Uterus (tissue), 4 donors: ENCODE measurements around the gene ZNF407. TPM values are rescaled to one million over a fixed set of nuclear protein-coding genes. Genes with fewer than 3 reads are reported as not detected.

ENCODE experiments used
- DNase-seq, 2 donors: peaks; one replicate each; pipeline ENCODE4 v3.0.0-alpha.2; 2019 to 2020
- H3K27ac ChIP-seq, 2 donors: fragments of 200-600 bp; sonication (generic); 1 replicate in 1 of 2; 2 replicates in 1 of 2; pipeline ENCODE4 v1.5.1; 2016 to 2018
- H3K27me3 ChIP-seq, 2 donors: fragments of 200-600 bp; sonication (generic); one replicate each; pipeline ENCODE4 v1.5.1; 2018 to 2019; ENCODE audit warnings: control low read depth in 1 of 2
- H3K36me3 ChIP-seq, 2 donors: fragments of 200-600 bp; sonication (generic); one replicate each; pipeline ENCODE4 v1.5.1; 2019; ENCODE audit warnings: control low read depth in 1 of 2
- H3K4me1 ChIP-seq, 2 donors: fragments of 200-600 bp; sonication (generic); one replicate each; pipeline ENCODE4 v1.5.1; 2018 to 2019; ENCODE audit warnings: control low read depth in 1 of 2
- H3K4me3 ChIP-seq, 2 donors: fragments of 200-600 bp; sonication (generic); 1 replicate in 1 of 2; 2 replicates in 1 of 2; pipeline ENCODE4 v1.5.1; 2018 to 2019; ENCODE audit warnings: mild to moderate bottlenecking in 1 of 2
- H3K9me3 ChIP-seq, 2 donors: fragments of 200-600 bp; sonication (generic); one replicate each; pipeline ENCODE4 v1.5.1; 2019; ENCODE audit warnings: control low read depth in 1 of 2
- POLR2A ChIP-seq, 2 donors: fragments of 450-650 bp; IDR thresholded peaks; one replicate each; pipeline ENCODE4 v1.6.1; 2016; ENCODE audit warnings: antibody characterized with exemption in 2 of 2, mild to moderate bottlenecking in 1 of 2, moderate library complexity in 1 of 2
- intact Hi-C: fragments of 100-400 bp; cut with DNase I; formaldehyde crosslinking; loops from one replicate; pipeline ENCODE4 v1.15.1; 2023; ENCODE audit warnings: low total_unique reads
- total RNA-seq, 4 donors: library from RNA; depleted of rRNA in 3 of 4; stranded (reverse); fragments of >200 nt in 3 of 4; gene quantifications; one replicate each; pipeline versions ENCODE4 v1.1.0 to v1.2.4, GENCODE V29; 2014 to 2023
- TF ChIP-seq, protein P1 (sequence below), 4 experiments: fragments of 200-600 bp in 2 of 4; fragments of 450-650 bp in 2 of 4; sonication (generic) in 2 of 4; IDR thresholded peaks; one replicate each; pipeline ENCODE4 v1.5.1; 2016 to 2019; ENCODE audit warnings: antibody characterized with exemption in 4 of 4, mild to moderate bottlenecking in 2 of 4, moderate library complexity in 1 of 4
- donor health status: DM: yes; HTN: yes; CAD: no.

The ZNF407 gene
- total RNA-seq, 4 donors from 2014 or later = 10.6 to 38.9 (median 23.7) TPM

DNA sequence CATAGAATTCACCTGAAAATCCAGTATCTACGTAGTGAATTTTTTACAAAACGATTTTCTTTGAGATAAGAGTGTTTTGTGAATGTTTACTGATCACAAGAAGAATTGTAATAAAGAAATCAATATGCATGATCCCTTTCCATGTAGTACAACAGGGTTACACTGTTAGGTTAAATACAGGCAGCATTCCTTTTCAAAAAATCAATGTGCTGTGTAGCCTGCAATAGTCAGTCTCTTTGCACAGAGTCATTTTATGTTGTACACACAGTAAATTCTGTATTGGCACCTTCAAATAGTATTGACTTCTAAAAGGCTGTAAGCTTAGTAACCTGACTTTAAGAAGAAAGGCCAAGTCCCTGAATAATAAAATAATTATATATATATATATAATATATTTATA is 63.3 kb downstream of the ZNF407 start:
- TF ChIP-seq, protein P1, sequence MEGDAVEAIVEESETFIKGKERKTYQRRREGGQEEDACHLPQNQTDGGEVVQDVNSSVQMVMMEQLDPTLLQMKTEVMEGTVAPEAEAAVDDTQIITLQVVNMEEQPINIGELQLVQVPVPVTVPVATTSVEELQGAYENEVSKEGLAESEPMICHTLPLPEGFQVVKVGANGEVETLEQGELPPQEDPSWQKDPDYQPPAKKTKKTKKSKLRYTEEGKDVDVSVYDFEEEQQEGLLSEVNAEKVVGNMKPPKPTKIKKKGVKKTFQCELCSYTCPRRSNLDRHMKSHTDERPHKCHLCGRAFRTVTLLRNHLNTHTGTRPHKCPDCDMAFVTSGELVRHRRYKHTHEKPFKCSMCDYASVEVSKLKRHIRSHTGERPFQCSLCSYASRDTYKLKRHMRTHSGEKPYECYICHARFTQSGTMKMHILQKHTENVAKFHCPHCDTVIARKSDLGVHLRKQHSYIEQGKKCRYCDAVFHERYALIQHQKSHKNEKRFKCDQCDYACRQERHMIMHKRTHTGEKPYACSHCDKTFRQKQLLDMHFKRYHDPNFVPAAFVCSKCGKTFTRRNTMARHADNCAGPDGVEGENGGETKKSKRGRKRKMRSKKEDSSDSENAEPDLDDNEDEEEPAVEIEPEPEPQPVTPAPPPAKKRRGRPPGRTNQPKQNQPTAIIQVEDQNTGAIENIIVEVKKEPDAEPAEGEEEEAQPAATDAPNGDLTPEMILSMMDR (IDR thresholded peaks at IDR 0.05) = no peak
- TF ChIP-seq POLR2A (IDR thresholded peaks at IDR 0.05) = no peak
- Histone ChIP-seq H3K27me3 (no peaks in the 10 kb centered on the region), H3K4me1 (no peaks in the 10 kb centered on the region), H3K27ac (no peak overlapping the region), H3K9me3 (no peaks in the 10 kb centered on the region), H3K4me3 (no peak overlapping the region), H3K36me3 (no peaks in the 10 kb centered on the region)
- intact Hi-C loops = no loop called here
- DNase-seq = no peak

DNA sequence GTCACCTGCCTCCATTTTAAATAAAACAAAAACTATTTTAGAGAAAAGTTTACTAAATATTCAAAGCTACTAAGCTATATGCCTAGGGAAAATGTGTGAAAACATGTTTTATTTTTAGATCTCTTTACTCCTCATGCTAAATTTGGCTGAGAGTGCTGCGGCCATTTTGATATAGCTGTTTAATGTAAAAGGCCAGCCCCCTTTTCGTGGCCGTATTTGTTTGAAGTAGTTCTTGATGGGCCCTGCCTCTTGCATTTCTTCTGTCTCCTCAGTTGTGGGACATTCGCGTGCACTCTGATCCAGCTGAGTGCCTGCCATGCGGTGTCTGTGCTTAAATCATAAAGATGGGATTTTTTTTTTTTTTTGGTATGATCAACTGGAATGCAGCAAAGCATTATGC is 64.0 kb downstream of the ZNF407 start:
- no peaks in the 10 kb centered on the region for H3K4me1 ChIP-seq
- no peaks in the 10 kb centered on the region for H3K27me3 ChIP-seq
- H3K27ac ChIP-seq = no peak overlapping the region
- H3K4me3 ChIP-seq = no peak overlapping the region
- TF ChIP-seq, protein P1 (IDR thresholded peaks at IDR 0.05) = no peak
- TF ChIP-seq POLR2A (IDR thresholded peaks at IDR 0.05) = no peak
- intact Hi-C loops = no loop called here
- DNase-seq = no peak
- H3K36me3 ChIP-seq = no peaks in the 10 kb centered on the region
- H3K9me3 ChIP-seq = no peaks in the 10 kb centered on the region

DNA sequence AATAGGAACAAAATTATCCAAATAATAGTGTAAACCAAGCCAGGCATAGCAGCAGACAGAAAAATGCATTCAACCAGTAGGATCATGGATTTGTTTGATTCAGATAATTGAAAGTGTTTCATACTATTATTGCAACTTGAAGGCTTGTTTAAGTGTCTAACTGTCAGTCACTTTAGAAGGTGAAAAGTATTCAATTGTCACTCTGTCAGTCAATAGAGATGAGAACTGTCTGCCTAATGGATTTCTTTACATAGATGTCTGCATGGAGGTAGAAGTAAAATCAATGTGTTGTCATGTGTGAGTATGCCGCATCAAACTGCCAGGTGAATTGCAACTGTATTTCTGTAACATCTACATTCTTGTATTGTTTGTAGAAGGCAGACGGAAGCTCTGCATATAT is 65.0 kb downstream of the ZNF407 start:
- intact Hi-C loops = no loop called here

DNA sequence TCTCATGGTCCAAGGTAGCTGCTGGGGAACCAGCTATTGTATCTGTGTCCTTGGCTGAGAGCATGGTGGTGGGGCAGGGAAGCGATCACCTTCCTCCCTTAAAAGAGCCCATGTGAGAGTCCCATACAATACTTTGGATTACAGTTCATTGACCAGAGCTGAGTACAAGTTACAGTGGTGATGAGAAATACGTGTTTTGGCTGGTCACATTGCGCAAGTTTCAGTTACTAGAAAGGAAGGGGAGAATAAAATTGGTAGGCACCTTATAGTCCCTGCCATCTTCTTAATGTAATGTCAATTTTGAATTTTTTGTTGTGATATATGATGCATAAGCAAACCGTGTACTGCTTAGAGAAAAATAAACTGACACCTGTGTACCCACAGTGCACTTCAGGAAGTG is 67.7 kb downstream of the ZNF407 start:
- Histone ChIP-seq H3K36me3 (no peaks in the 10 kb centered on the region), H3K27me3 (no peaks in the 10 kb centered on the region), H3K27ac (no peak overlapping the region), H3K9me3 (no peaks in the 10 kb centered on the region), H3K4me1 (no peaks in the 10 kb centered on the region), H3K4me3 (no peak overlapping the region)
- intact Hi-C loops = no loop called here
- no peak for DNase-seq
- TF ChIP-seq, protein P1 (IDR thresholded peaks at IDR 0.05) = no peak
- TF ChIP-seq POLR2A (IDR thresholded peaks at IDR 0.05) = no peak

More for the DNA sequence above, 65.0 kb downstream of the ZNF407 start:
- Histone ChIP-seq H3K27ac (no peak overlapping the region), H3K36me3 (no peaks in the 10 kb centered on the region), H3K4me1 (no peaks in the 10 kb centered on the region), H3K4me3 (no peak overlapping the region), H3K9me3 (no peaks in the 10 kb centered on the region), H3K27me3 (no peaks in the 10 kb centered on the region)
- TF ChIP-seq, protein P1 (IDR thresholded peaks at IDR 0.05) = no peak
- TF ChIP-seq POLR2A (IDR thresholded peaks at IDR 0.05) = no peak
- no peak for DNase-seq

DNA sequence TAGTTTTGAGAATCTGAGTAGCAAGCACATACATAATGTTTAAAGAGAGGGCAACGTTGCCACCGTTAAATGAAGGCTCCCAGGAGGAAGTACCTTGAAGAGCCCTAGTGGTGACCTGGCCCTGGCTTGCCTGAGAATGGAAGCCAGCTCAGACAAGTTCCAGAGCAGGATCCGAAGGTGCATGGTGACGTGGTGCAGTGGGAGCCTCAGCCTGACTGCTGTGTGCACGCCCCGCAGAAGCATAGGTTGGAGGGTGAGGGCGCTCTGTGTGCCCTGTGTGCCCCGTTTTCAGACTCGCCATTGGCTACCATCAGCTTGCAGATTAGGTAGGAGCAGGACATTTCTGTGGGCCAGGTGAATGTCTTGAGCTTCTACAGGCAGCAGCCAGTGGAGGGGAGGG is 68.2 kb downstream of the ZNF407 start:
- no peak overlapping the region for H3K4me3 ChIP-seq
- no peak for TF ChIP-seq POLR2A (IDR thresholded peaks at IDR 0.05)
- TF ChIP-seq, protein P1 (IDR thresholded peaks at IDR 0.05) = no peak

More for the DNA sequence above, 68.2 kb downstream of the ZNF407 start:
- Histone ChIP-seq H3K4me1 (no peaks in the 10 kb centered on the region), H3K36me3 (no peaks in the 10 kb centered on the region), H3K27ac (no peak overlapping the region), H3K27me3 (no peaks in the 10 kb centered on the region), H3K9me3 (no peaks in the 10 kb centered on the region)
- intact Hi-C loops = no loop called here
- no peak for DNase-seq
